Activated CD8-positive, alpha-beta T cell treated with anti-CD3 and anti-CD28 coated beads, Interleukin-2, amount 10 ng/mL, durations not matched to agents 7 days and 5 days (primary cell): ENCODE results near the gene KRT39. TPM values are rescaled to one million over a fixed set of nuclear protein-coding genes. Genes with fewer than 3 reads are reported as not detected.

Source experiments
- ATAC-seq: fragments of 150-1000 bp; cut with Tn5 transposase; one replicate; pipeline ENCODE4 v1.10.0; 2021; ENCODE audit warnings: moderate library complexity
- CTCF ChIA-PET: fragments of 350-600 bp; sonication (Branson Sonifier 250); formaldehyde crosslinking; loops from one replicate; lab custom pipeline; 2021; ENCODE audit warnings: antibody characterized with exemption; lab: Charles Lee
- POLR2A ChIA-PET: fragments of 350-600 bp; sonication (Branson Sonifier 250); formaldehyde crosslinking; loops from one replicate; lab custom pipeline; 2021; ENCODE audit warnings: antibody characterized with exemption; lab: Charles Lee
- DNase-seq: peaks from one replicate; pipeline ENCODE4 v3.0.0-alpha.2; 2020
- H3K27ac Mint-ChIP-seq: one replicate; pipeline ENCODE4 v1.8.0; 2021; ENCODE audit warnings: mild to moderate bottlenecking, mixed read lengths
- H3K27me3 Mint-ChIP-seq: one replicate; pipeline ENCODE4 v1.8.0; 2021; ENCODE audit warnings: low read depth, mixed read lengths
- H3K36me3 Mint-ChIP-seq: one replicate; pipeline ENCODE4 v1.8.0; 2021; ENCODE audit warnings: low read depth, mixed read lengths
- H3K4me1 Mint-ChIP-seq: one replicate; pipeline ENCODE4 v1.8.0; 2021; ENCODE audit warnings: low read depth, mixed read lengths
- H3K4me3 Mint-ChIP-seq: one replicate; pipeline ENCODE4 v1.8.0; 2021; ENCODE audit warnings: mild to moderate bottlenecking, mixed read lengths
- H3K9me3 Mint-ChIP-seq: one replicate; pipeline ENCODE4 v1.8.0; 2022; ENCODE audit warnings: mixed read lengths; ENCODE audit not compliant: insufficient read depth
- total RNA-seq, 2 experiments: library from RNA; stranded (reverse); gene quantifications; one replicate each; pipeline ENCODE4 v1.2.3, GENCODE V29; 2021

Gene KRT39
- total RNA-seq, 2 experiments from 2014 or later: not detected

GRCh38 chr17:40952661-40953060, 14.1 kb downstream of the KRT39 start:
- Mint-ChIP-seq H3K4me3 (no peak overlapping the region), H3K27me3 (peaks cover 45% of the 10 kb centered on the region)
- CTCF ChIA-PET: no interaction called here

GRCh38 chr17:40952154-40952553, 14.6 kb downstream of the KRT39 start:
- Mint-ChIP-seq H3K9me3 (no peaks in the 10 kb centered on the region), H3K4me3 (no peak overlapping the region), H3K27ac (no peak overlapping the region), H3K36me3 (no peaks in the 10 kb centered on the region), H3K27me3 (peaks cover 48% of the 10 kb centered on the region), H3K4me1 (no peaks in the 10 kb centered on the region)
- no peak for DNase-seq
- ATAC-seq: no peak
- ChIA-PET CTCF (no interaction called here), POLR2A (no interaction called here)

More at GRCh38 chr17:40952661-40953060, 14.1 kb downstream of the KRT39 start:
- POLR2A ChIA-PET: no interaction called here
- Mint-ChIP-seq H3K4me1 (no peaks in the 10 kb centered on the region), H3K36me3 (no peaks in the 10 kb centered on the region), H3K9me3 (no peaks in the 10 kb centered on the region), H3K27ac (no peak overlapping the region)
- no peak for ATAC-seq
- DNase-seq: no peak

GRCh38 chr17:40951011-40951622, 15.6 kb downstream of the KRT39 start:
- no peak for ATAC-seq
- Mint-ChIP-seq H3K27ac (no peak overlapping the region), H3K4me1 (no peaks in the 10 kb centered on the region), H3K4me3 (no peak overlapping the region), H3K27me3 (peaks cover 54% of the 10 kb centered on the region), H3K36me3 (no peaks in the 10 kb centered on the region), H3K9me3 (no peaks in the 10 kb centered on the region)
- CTCF ChIA-PET: no interaction called here
- DNase-seq: no peak
- POLR2A ChIA-PET: no interaction called here

GRCh38 chr17:40950176-40950575, 16.6 kb downstream of the KRT39 start:
- no peak for DNase-seq
- H3K4me1 Mint-ChIP-seq: no peaks in the 10 kb centered on the region
- no peak overlapping the region for H3K27ac Mint-ChIP-seq
- H3K9me3 Mint-ChIP-seq: no peaks in the 10 kb centered on the region
- H3K36me3 Mint-ChIP-seq: no peaks in the 10 kb centered on the region
- H3K27me3 Mint-ChIP-seq: peaks cover 53% of the 10 kb centered on the region
- ChIA-PET CTCF (no interaction called here), POLR2A (no interaction called here)
- no peak for ATAC-seq
- H3K4me3 Mint-ChIP-seq: no peak overlapping the region

GRCh38 chr17:40949418-40949817, 17.3 kb downstream of the KRT39 start:
- no peaks in the 10 kb centered on the region for H3K4me1 Mint-ChIP-seq
- H3K27me3 Mint-ChIP-seq: peaks cover 53% of the 10 kb centered on the region
- H3K9me3 Mint-ChIP-seq: no peaks in the 10 kb centered on the region
- POLR2A ChIA-PET: no interaction called here
- no peak overlapping the region for H3K4me3 Mint-ChIP-seq
- ATAC-seq (no peak), DNase-seq (no peak)
- H3K36me3 Mint-ChIP-seq: no peaks in the 10 kb centered on the region
- CTCF ChIA-PET: no interaction called here
- no peak overlapping the region for H3K27ac Mint-ChIP-seq

GRCh38 chr17:40947929-40948328, 18.8 kb downstream of the KRT39 start:
- ATAC-seq: no peak
- H3K27me3 Mint-ChIP-seq: peaks cover 48% of the 10 kb centered on the region
- no peaks in the 10 kb centered on the region for H3K9me3 Mint-ChIP-seq
- no peak overlapping the region for H3K4me3 Mint-ChIP-seq
- POLR2A ChIA-PET: no interaction called here
- no peaks in the 10 kb centered on the region for H3K4me1 Mint-ChIP-seq
- H3K36me3 Mint-ChIP-seq: no peaks in the 10 kb centered on the region
- CTCF ChIA-PET: no interaction called here
- no peak overlapping the region for H3K27ac Mint-ChIP-seq
- no peak for DNase-seq

- Mint-ChIP-seq H3K4me3 (no peak overlapping the region), H3K36me3 (no peaks in the 10 kb centered on the region), H3K27me3 (peaks cover 41% of the 10 kb centered on the region), H3K27ac (no peak overlapping the region), H3K4me1 (no peaks in the 10 kb centered on the region), H3K9me3 (no peaks in the 10 kb centered on the region)
- ChIA-PET CTCF (no interaction called here), POLR2A (no interaction called here)
- ATAC-seq: no peak
- DNase-seq: no peak
These were observed 21.3 kb downstream of the KRT39 start for GRCh38 chr17:40945414-40945813.

GRCh38 chr17:40944531-40944930, 22.2 kb downstream of the KRT39 start:
- H3K27ac Mint-ChIP-seq: no peak overlapping the region
- DNase-seq (no peak), ATAC-seq (no peak)
- ChIA-PET CTCF (no interaction called here), POLR2A (interaction anchor here (0.6 kb wide), 1 partner anchor 13 kb away, joined by 3 read pairs; no protein-coding TSS in a partner anchor)
- no peaks in the 10 kb centered on the region for H3K9me3 Mint-ChIP-seq
- no peaks in the 10 kb centered on the region for H3K36me3 Mint-ChIP-seq
- H3K4me1 Mint-ChIP-seq: no peaks in the 10 kb centered on the region
- no peak overlapping the region for H3K4me3 Mint-ChIP-seq
- peaks cover 36% of the 10 kb centered on the region for H3K27me3 Mint-ChIP-seq

GRCh38 chr17:40942553-40942952, 24.2 kb downstream of the KRT39 start:
- Mint-ChIP-seq H3K36me3 (no peaks in the 10 kb centered on the region), H3K4me3 (no peak overlapping the region), H3K27me3 (peaks cover 28% of the 10 kb centered on the region), H3K27ac (no peak overlapping the region), H3K9me3 (no peaks in the 10 kb centered on the region), H3K4me1 (no peaks in the 10 kb centered on the region)
- DNase-seq (no peak), ATAC-seq (no peak)
- ChIA-PET CTCF (no interaction called here), POLR2A (no interaction called here)

GRCh38 chr17:40940266-40940665, 26.5 kb downstream of the KRT39 start:
- no peaks in the 10 kb centered on the region for H3K9me3 Mint-ChIP-seq
- DNase-seq: no peak
- ATAC-seq: no peak
- no peak overlapping the region for H3K27ac Mint-ChIP-seq
- no peaks in the 10 kb centered on the region for H3K4me1 Mint-ChIP-seq
- ChIA-PET CTCF (no interaction called here), POLR2A (no interaction called here)
- H3K4me3 Mint-ChIP-seq: no peak overlapping the region
- H3K36me3 Mint-ChIP-seq: no peaks in the 10 kb centered on the region
- peaks cover 13% of the 10 kb centered on the region for H3K27me3 Mint-ChIP-seq

GRCh38 chr17:40938981-40939380, 27.8 kb downstream of the KRT39 start:
- DNase-seq: no peak
- no peak overlapping the region for H3K27ac Mint-ChIP-seq
- H3K4me1 Mint-ChIP-seq: no peaks in the 10 kb centered on the region
- CTCF ChIA-PET: no interaction called here
- H3K36me3 Mint-ChIP-seq: no peaks in the 10 kb centered on the region
- POLR2A ChIA-PET: no interaction called here
- peaks cover 9% of the 10 kb centered on the region for H3K27me3 Mint-ChIP-seq
- no peak overlapping the region for H3K4me3 Mint-ChIP-seq
- no peak for ATAC-seq
- no peaks in the 10 kb centered on the region for H3K9me3 Mint-ChIP-seq

- no peak for DNase-seq
- ATAC-seq: no peak
- no peak within 1 kb of the TSS for H3K27ac Mint-ChIP-seq
- H3K4me1 Mint-ChIP-seq: no peaks in the 10 kb centered on the region
- ChIA-PET CTCF (no interaction called here), POLR2A (no interaction called here)
- H3K36me3 Mint-ChIP-seq: no peaks in the 10 kb centered on the region
- no peaks in the 10 kb centered on the region for H3K9me3 Mint-ChIP-seq
- no peak within 1 kb of the TSS for H3K4me3 Mint-ChIP-seq
- peaks cover 17% of the 10 kb centered on the region for H3K27me3 Mint-ChIP-seq
These were observed 29.3 kb downstream of the KRT39 start, which contains the start of gene KRT23 for GRCh38 chr17:40937384-40937819. Gene KRT23 (minus strand): TSS chr17:40937646. CDS start chr17:40936603, 1,043 bp downstream.

GRCh38 chr17:40936976-40937375, 29.8 kb downstream of the KRT39 start:
- H3K27me3 Mint-ChIP-seq: peaks cover 17% of the 10 kb centered on the region
- H3K27ac Mint-ChIP-seq: no peak overlapping the region
- no peaks in the 10 kb centered on the region for H3K4me1 Mint-ChIP-seq
- DNase-seq: no peak
- H3K36me3 Mint-ChIP-seq: no peaks in the 10 kb centered on the region
- H3K9me3 Mint-ChIP-seq: no peaks in the 10 kb centered on the region
- no peak for ATAC-seq
- ChIA-PET POLR2A (no interaction called here), CTCF (no interaction called here)
- no peak overlapping the region for H3K4me3 Mint-ChIP-seq
